HEK293 (cell line): ENCODE measurements around the gene TPD52L2.
"Not testable (repeated sequence)": the region's sequence is repeated elsewhere in the genome, so short reads cannot be mapped to it uniquely, and the experiment has no call there.

ENCODE experiments used
- CTCF ChIA-PET: fragments of 350-600 bp; formaldehyde crosslinking; extraction: SDS; loops from one replicate; lab custom pipeline; 2021; ENCODE audit warnings: antibody characterized with exemption; lab: Yijun Ruan, JAX
- POLR2A ChIA-PET: fragments of 300-600 bp; formaldehyde crosslinking; extraction: SDS; loops from one replicate; lab custom pipeline; 2020; ENCODE audit warnings: antibody characterized with exemption, inconsistent platforms; lab: Yijun Ruan, JAX
- H3K27ac ChIP-seq: fragments of 200-500 bp; sonication (Bioruptor generic); 2 replicates; pipeline ENCODE4 v1.5.1; 2014; ENCODE audit warnings: low read depth, low read length, control low read depth, inconsistent platforms; ENCODE audit errors: extremely low read depth
- H3K36me3 ChIP-seq, 2 experiments: fragments of 200-500 bp in 1 of 2; sonication (Bioruptor generic) in 1 of 2; 1 replicate in 1 of 2; 2 replicates in 1 of 2; pipeline ENCODE4 v1.5.1; 2014 to 2017; ENCODE audit warnings: inconsistent platforms in 2 of 2, low read length in 2 of 2; ENCODE audit not compliant: control insufficient read depth in 2 of 2, insufficient read depth in 1 of 2
- H3K4me1 ChIP-seq: fragments of 200-500 bp; sonication (Bioruptor generic); 2 replicates; pipeline ENCODE4 v1.5.1; 2014; ENCODE audit warnings: mild to moderate bottlenecking, low read length, inconsistent platforms; ENCODE audit not compliant: control insufficient read depth, insufficient read depth
- H3K4me3 ChIP-seq: 2 replicates; pipeline ENCODE4 v1.5.1; 2011; ENCODE audit warnings: low read depth, mild to moderate bottlenecking, control low read depth, low read length, moderate library complexity
- H3K9me3 ChIP-seq: fragments of 200-500 bp; sonication (Bioruptor generic); 2 replicates; pipeline ENCODE4 v1.5.1; 2014; ENCODE audit warnings: low read depth, low read length, inconsistent platforms; ENCODE audit not compliant: control insufficient read depth, insufficient read depth
- GFI1B ChIP-seq: fragments of 450-650 bp; formaldehyde crosslinking; IDR thresholded peaks from 2 replicates; pipeline ENCODE4 v1.5.1; 2016; ENCODE audit warnings: missing biosample characterization, missing genetic modification characterization
- GLI2 ChIP-seq: fragments of 450-650 bp; formaldehyde crosslinking; IDR thresholded peaks from 2 replicates; pipeline ENCODE4; 2017; ENCODE audit warnings: missing biosample characterization, missing genetic modification characterization, low read depth, borderline replicate concordance
- KLF1 ChIP-seq: fragments of 450-650 bp; formaldehyde crosslinking; IDR thresholded peaks from 2 replicates; pipeline ENCODE4 v1.5.1; 2016; ENCODE audit warnings: missing biosample characterization, missing genetic modification characterization
- KLF16 ChIP-seq: fragments of 450-650 bp; formaldehyde crosslinking; IDR thresholded peaks from 2 replicates; pipeline ENCODE4 v1.5.1; 2017; ENCODE audit warnings: missing biosample characterization, missing genetic modification characterization
- KLF9 ChIP-seq: fragments of 450-650 bp; formaldehyde crosslinking; IDR thresholded peaks from 2 replicates; pipeline ENCODE4 v1.5.1; 2016; ENCODE audit warnings: missing biosample characterization, missing genetic modification characterization, low read depth
- MEIS1 ChIP-seq: sonication (generic); formaldehyde crosslinking; IDR thresholded peaks from 2 replicates; pipeline ENCODE4 v1.8.1; 2022; ENCODE audit warnings: missing genetic modification reagents, mild to moderate bottlenecking, borderline replicate concordance
- PRDM1 ChIP-seq: fragments of 450-650 bp; formaldehyde crosslinking; IDR thresholded peaks from 2 replicates; pipeline ENCODE4; 2016; ENCODE audit warnings: missing biosample characterization, missing genetic modification characterization
- SCRT2 ChIP-seq: fragments of 450-650 bp; formaldehyde crosslinking; IDR thresholded peaks from 2 replicates; pipeline ENCODE4 v1.5.1; 2016; ENCODE audit warnings: missing biosample characterization, missing genetic modification characterization
- ZBTB44 ChIP-seq: fragments of 450-650 bp; IDR thresholded peaks from 2 replicates; pipeline ENCODE4 v1.5.1; 2018; ENCODE audit warnings: missing biosample characterization, mild to moderate bottlenecking, missing genetic modification characterization
- ZNF132 ChIP-seq: fragments of 450-650 bp; formaldehyde crosslinking; IDR thresholded peaks from 2 replicates; pipeline ENCODE4 v1.5.1; 2017; ENCODE audit warnings: missing biosample characterization, missing genetic modification characterization, borderline replicate concordance
- ZNF140 ChIP-seq: fragments of 450-650 bp; formaldehyde crosslinking; IDR thresholded peaks from 2 replicates; pipeline ENCODE4 v1.5.1; 2016; ENCODE audit warnings: missing biosample characterization, missing genetic modification characterization
- ZNF148 ChIP-seq: fragments of 450-650 bp; formaldehyde crosslinking; IDR thresholded peaks from 2 replicates; pipeline ENCODE4 v1.5.0; 2017; ENCODE audit warnings: missing biosample characterization, missing genetic modification characterization, borderline replicate concordance
- ZNF157 ChIP-seq: fragments of 450-650 bp; formaldehyde crosslinking; IDR thresholded peaks from 2 replicates; pipeline ENCODE4 v1.5.1; 2016; ENCODE audit warnings: missing biosample characterization, missing genetic modification characterization
- ZNF223 ChIP-seq: fragments of 450-650 bp; formaldehyde crosslinking; IDR thresholded peaks from 2 replicates; pipeline ENCODE4 v1.5.1; 2016; ENCODE audit warnings: missing biosample characterization, missing genetic modification characterization
- ZNF23 ChIP-seq: fragments of 450-650 bp; formaldehyde crosslinking; IDR thresholded peaks from 2 replicates; pipeline ENCODE4 v1.5.1; 2016; ENCODE audit warnings: missing biosample characterization, missing genetic modification characterization, borderline replicate concordance
- ZNF266 ChIP-seq: fragments of 450-650 bp; formaldehyde crosslinking; IDR thresholded peaks from 2 replicates; pipeline ENCODE4 v1.5.1; 2016; ENCODE audit warnings: missing biosample characterization, missing genetic modification characterization, low read depth
- ZNF366 ChIP-seq: fragments of 450-650 bp; formaldehyde crosslinking; conservative IDR thresholded peaks from 2 replicates; pipeline ENCODE4 v1.5.1; 2016; ENCODE audit warnings: missing biosample characterization, missing genetic modification characterization
- ZNF391 ChIP-seq: fragments of 450-650 bp; formaldehyde crosslinking; IDR thresholded peaks from 2 replicates; pipeline ENCODE4 v1.5.1; 2016; ENCODE audit warnings: low read depth, missing biosample characterization, missing genetic modification characterization, borderline replicate concordance
- ZNF521 ChIP-seq: fragments of 450-650 bp; formaldehyde crosslinking; IDR thresholded peaks from 2 replicates; pipeline ENCODE4 v1.5.1; 2017; ENCODE audit warnings: missing biosample characterization, mild to moderate bottlenecking, missing genetic modification characterization
- ZNF560 ChIP-seq: fragments of 450-650 bp; formaldehyde crosslinking; IDR thresholded peaks from 2 replicates; pipeline ENCODE4 v1.5.1; 2017; ENCODE audit warnings: missing biosample characterization, missing genetic modification characterization, borderline replicate concordance
- ZNF585B ChIP-seq: fragments of 450-650 bp; formaldehyde crosslinking; IDR thresholded peaks from 2 replicates; pipeline ENCODE4 v1.5.1; 2016; ENCODE audit warnings: missing biosample characterization, missing genetic modification characterization
- ZNF623 ChIP-seq: fragments of 450-650 bp; formaldehyde crosslinking; IDR thresholded peaks from 2 replicates; pipeline ENCODE4 v1.5.1; 2016; ENCODE audit warnings: missing biosample characterization, missing genetic modification characterization
- ZNF639 ChIP-seq: fragments of 450-650 bp; formaldehyde crosslinking; IDR thresholded peaks from 2 replicates; pipeline ENCODE4 v1.5.1; 2016; ENCODE audit warnings: missing biosample characterization, missing genetic modification characterization
- ZNF664 ChIP-seq: fragments of 450-650 bp; formaldehyde crosslinking; IDR thresholded peaks from 2 replicates; pipeline ENCODE4 v1.5.1; 2016; ENCODE audit warnings: missing biosample characterization, missing genetic modification characterization
- ZSCAN23 ChIP-seq: fragments of 450-650 bp; formaldehyde crosslinking; IDR thresholded peaks from 2 replicates; pipeline ENCODE4 v1.5.1; 2016; ENCODE audit warnings: missing biosample characterization, missing genetic modification characterization
- ZXDB ChIP-seq: fragments of 450-650 bp; formaldehyde crosslinking; IDR thresholded peaks from 2 replicates; pipeline ENCODE4 v1.5.1; 2016; ENCODE audit warnings: missing biosample characterization, missing genetic modification characterization

TPD52L2 gene

GRCh38 chr20:63873477-63873971 lies 8.5 kb downstream of the TPD52L2 start:
- ChIA-PET CTCF (interaction anchor here (0.6 to 1.4 kb wide), 3 partner anchors 98 to 115 kb away, joined by 3 to 8 read pairs (median 6); no protein-coding TSS in a partner anchor), POLR2A (interaction anchor here (0.7 to 1.1 kb wide), 2 partner anchors 9 to 11 kb away, joined by 3 to 6 read pairs; partner anchors contain the start of gene TPD52L2)
- H3K9me3 ChIP-seq: no peaks in the 10 kb centered on the region
- H3K36me3 ChIP-seq: peaks cover 34 to 85% of the 10 kb centered on the region in 2 experiments
- H3K4me3 ChIP-seq: no peak overlapping the region
- no peak for TF ChIP-seq ZNF623 (tag by site-specific recombination)
- no peak for TF ChIP-seq ZNF521 (tag by site-specific recombination)
- no peak for TF ChIP-seq ZNF391 (tag by site-specific recombination)
- TF ChIP-seq ZNF223 (tag by site-specific recombination): no peak
- TF ChIP-seq GLI2: no peak
- no peak for TF ChIP-seq ZNF639 (tag by site-specific recombination)
- TF ChIP-seq PRDM1 (tag by site-specific recombination): no peak
- no peak for TF ChIP-seq ZNF148
- TF ChIP-seq GFI1B (tag by site-specific recombination): no peak
- no peaks in the 10 kb centered on the region for H3K4me1 ChIP-seq
- H3K27ac ChIP-seq: no peak overlapping the region

- POLR2A ChIA-PET: interaction anchor here (0.7 to 1.1 kb wide), 2 partner anchors 10 to 385 kb away, joined by 3 to 6 read pairs; partner anchors contain the start of gene TPD52L2
- H3K4me3 ChIP-seq: not testable (repeated sequence)
Observed at GRCh38 chr20:63874241-63874640, 9.2 kb downstream of the TPD52L2 start.

GRCh38 chr20:63876489-63877036 lies 11.5 kb downstream of the TPD52L2 start:
- ChIA-PET CTCF (interaction anchor here (0.6 to 0.7 kb wide), 2 partner anchors 114 to 327 kb away, joined by 3 to 5 read pairs; no protein-coding TSS in a partner anchor), POLR2A (interaction anchor here (0.6 to 2.7 kb wide), 2 partner anchors 11 to 152 kb away, joined by 3 to 18 read pairs; partner anchors contain the start of gene TPD52L2)
- Histone ChIP-seq H3K9me3 (no peaks in the 10 kb centered on the region), H3K4me3 (no peak overlapping the region), H3K4me1 (no peaks in the 10 kb centered on the region), H3K36me3 (peaks cover 11 to 72% of the 10 kb centered on the region in 2 experiments; a peak in 2 of 3 replicates), H3K27ac (no peak overlapping the region)
- no peak for TF ChIP-seq ZNF560 (tag by site-specific recombination)
- TF ChIP-seq ZXDB (tag by site-specific recombination): no peak
- no peak for TF ChIP-seq ZNF132
- no peak for TF ChIP-seq ZNF266 (tag by site-specific recombination)
- no peak for TF ChIP-seq ZNF585B (tag by site-specific recombination)
- no peak for TF ChIP-seq ZNF157 (tag by site-specific recombination)
- TF ChIP-seq ZNF140 (tag by site-specific recombination): no peak
- no peak for TF ChIP-seq KLF1 (tag by site-specific recombination)
- no peak for TF ChIP-seq ZNF366 (tag by site-specific recombination)
- no peak for TF ChIP-seq ZNF664 (tag by site-specific recombination)
- TF ChIP-seq KLF16 (tag by site-specific recombination): no peak
- TF ChIP-seq MEIS1: no peak
- TF ChIP-seq SCRT2: no peak
- no peak for TF ChIP-seq ZSCAN23 (tag by site-specific recombination)
- no peak for TF ChIP-seq ZNF23
- no peak for TF ChIP-seq KLF9 (tag by site-specific recombination)
- TF ChIP-seq ZBTB44 (tag by site-specific recombination): no peak

More at GRCh38 chr20:63874241-63874640, 9.2 kb downstream of the TPD52L2 start:
- not testable (repeated sequence) for H3K27ac ChIP-seq, H3K9me3 ChIP-seq, H3K4me1 ChIP-seq
- CTCF ChIA-PET: interaction anchor here (0.6 kb wide), 2 partner anchors 100 to 114 kb away, joined by 3 to 6 read pairs; no protein-coding TSS in a partner anchor
- H3K36me3 ChIP-seq: peaks cover 31 to 85% of the 10 kb centered on the region in 2 experiments
